GM19023 (cell line): ENCODE data around the gene C4BPA.

Experiments used
- ATAC-seq: cut with Tn5 transposase; IDR thresholded peaks from one replicate; pipeline ENCODE4 v1.9.1; 2021; ENCODE audit warnings: mild to moderate bottlenecking, moderate library complexity; ENCODE audit not compliant: unreplicated experiment

C4BPA gene

GRCh38 chr1:207103892-207104373, at the start of gene C4BPA:
C4BPA (plus strand) TSS chr1:207104233; CDS start chr1:207113026, 8,793 bp downstream.
- no peak for ATAC-seq

GRCh38 chr1:207054491-207054890, 49.5 kb upstream of the C4BPA start:
- no peak for ATAC-seq

GRCh38 chr1:207055386-207056001, 48.5 kb upstream of the C4BPA start:
- no peak for ATAC-seq

- ATAC-seq: no peak
Observed at GRCh38 chr1:207056673-207057072, 47.4 kb upstream of the C4BPA start.

GRCh38 chr1:207058252-207058651, 45.8 kb upstream of the C4BPA start:
- ATAC-seq: no peak

- no peak for ATAC-seq
Observed at GRCh38 chr1:207058878-207059867, 44.9 kb upstream of the C4BPA start.

GRCh38 chr1:207059881-207060280, 44.2 kb upstream of the C4BPA start:
- ATAC-seq: no peak

- ATAC-seq: no peak
Observed at GRCh38 chr1:207060596-207060995, 43.4 kb upstream of the C4BPA start.

GRCh38 chr1:207062058-207062457, 42.0 kb upstream of the C4BPA start:
- no peak for ATAC-seq

GRCh38 chr1:207063014-207063413, 41.0 kb upstream of the C4BPA start:
- ATAC-seq: no peak

- ATAC-seq: no peak
Observed at GRCh38 chr1:207064561-207064960, 39.5 kb upstream of the C4BPA start.

GRCh38 chr1:207067185-207067584, 36.8 kb upstream of the C4BPA start:
- ATAC-seq: no peak

- ATAC-seq: no peak
Observed at GRCh38 chr1:207067665-207068064, 36.4 kb upstream of the C4BPA start.

GRCh38 chr1:207069061-207069460, 35.0 kb upstream of the C4BPA start:
- no peak for ATAC-seq

GRCh38 chr1:207069858-207070506, 34.1 kb upstream of the C4BPA start:
- no peak for ATAC-seq

GRCh38 chr1:207070811-207071210, 33.2 kb upstream of the C4BPA start:
- no peak for ATAC-seq

- ATAC-seq: no peak
Observed at GRCh38 chr1:207071426-207071825, 32.6 kb upstream of the C4BPA start.

GRCh38 chr1:207072233-207072632, 31.8 kb upstream of the C4BPA start:
- no peak for ATAC-seq

- ATAC-seq: no peak
Observed at GRCh38 chr1:207073906-207074820, 29.9 kb upstream of the C4BPA start.

GRCh38 chr1:207076181-207076955, 27.7 kb upstream of the C4BPA start:
- no peak for ATAC-seq
